Astrocyte (in vitro differentiated cells and primary cell): ENCODE results near the gene FHAD1.

ENCODE experiments used
- EZH2 ChIP-seq: IDR thresholded peaks from 2 replicates; pipeline ENCODE4 v1.6.1; 2012; ENCODE audit warnings: mild to moderate bottlenecking, low read length, inconsistent platforms; ENCODE audit not compliant: insufficient read depth
- TF ChIP-seq, protein P1 (sequence below): IDR thresholded peaks from 2 replicates; pipeline ENCODE4 v1.5.1; 2011; ENCODE audit warnings: low read depth, mild to moderate bottlenecking, inconsistent platforms, low read length, moderate library complexity; ENCODE audit not compliant: insufficient read depth

DNA sequence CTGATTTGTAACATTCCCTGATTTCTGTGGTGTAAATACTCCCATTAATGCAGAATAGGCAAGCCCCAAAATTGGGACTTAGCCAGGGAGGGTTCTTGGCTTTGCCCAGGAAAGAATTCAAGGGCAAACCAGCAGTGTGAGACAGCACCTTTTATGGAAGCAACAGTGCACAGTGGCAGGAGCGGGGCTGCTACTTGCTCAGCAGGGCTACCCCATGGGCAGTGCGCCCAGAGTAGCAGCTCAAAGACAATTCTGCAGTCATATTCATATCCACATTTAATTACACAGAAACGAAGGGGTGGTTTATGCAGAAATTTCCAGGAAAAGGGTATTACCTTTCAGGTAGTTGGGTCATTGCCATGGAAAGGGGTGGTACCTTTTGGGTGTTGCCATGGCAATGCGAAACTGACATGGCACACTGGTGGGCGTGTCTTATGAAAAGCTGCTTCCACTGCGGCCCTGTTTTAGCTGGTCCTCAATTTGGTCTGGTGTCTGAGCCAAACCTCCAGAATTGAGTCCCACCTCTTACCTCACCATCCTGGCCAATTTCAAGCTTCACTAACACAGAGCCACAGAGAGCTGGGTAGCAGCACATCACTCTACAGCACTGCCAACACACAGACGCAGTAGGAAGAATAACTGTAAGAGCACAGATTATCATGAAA, 35.9 kb downstream of the FHAD1 start:
- TF ChIP-seq, protein P1, sequence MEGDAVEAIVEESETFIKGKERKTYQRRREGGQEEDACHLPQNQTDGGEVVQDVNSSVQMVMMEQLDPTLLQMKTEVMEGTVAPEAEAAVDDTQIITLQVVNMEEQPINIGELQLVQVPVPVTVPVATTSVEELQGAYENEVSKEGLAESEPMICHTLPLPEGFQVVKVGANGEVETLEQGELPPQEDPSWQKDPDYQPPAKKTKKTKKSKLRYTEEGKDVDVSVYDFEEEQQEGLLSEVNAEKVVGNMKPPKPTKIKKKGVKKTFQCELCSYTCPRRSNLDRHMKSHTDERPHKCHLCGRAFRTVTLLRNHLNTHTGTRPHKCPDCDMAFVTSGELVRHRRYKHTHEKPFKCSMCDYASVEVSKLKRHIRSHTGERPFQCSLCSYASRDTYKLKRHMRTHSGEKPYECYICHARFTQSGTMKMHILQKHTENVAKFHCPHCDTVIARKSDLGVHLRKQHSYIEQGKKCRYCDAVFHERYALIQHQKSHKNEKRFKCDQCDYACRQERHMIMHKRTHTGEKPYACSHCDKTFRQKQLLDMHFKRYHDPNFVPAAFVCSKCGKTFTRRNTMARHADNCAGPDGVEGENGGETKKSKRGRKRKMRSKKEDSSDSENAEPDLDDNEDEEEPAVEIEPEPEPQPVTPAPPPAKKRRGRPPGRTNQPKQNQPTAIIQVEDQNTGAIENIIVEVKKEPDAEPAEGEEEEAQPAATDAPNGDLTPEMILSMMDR = no peak
- no peak for TF ChIP-seq EZH2
